ENCODE results near the gene SNX9. TPM values are rescaled to one million over a fixed set of nuclear protein-coding genes. Genes with fewer than 3 reads are reported as not detected.

Gene SNX9
- total RNA-seq = 33.6 and 40.0 TPM in 2 replicates

DNA sequence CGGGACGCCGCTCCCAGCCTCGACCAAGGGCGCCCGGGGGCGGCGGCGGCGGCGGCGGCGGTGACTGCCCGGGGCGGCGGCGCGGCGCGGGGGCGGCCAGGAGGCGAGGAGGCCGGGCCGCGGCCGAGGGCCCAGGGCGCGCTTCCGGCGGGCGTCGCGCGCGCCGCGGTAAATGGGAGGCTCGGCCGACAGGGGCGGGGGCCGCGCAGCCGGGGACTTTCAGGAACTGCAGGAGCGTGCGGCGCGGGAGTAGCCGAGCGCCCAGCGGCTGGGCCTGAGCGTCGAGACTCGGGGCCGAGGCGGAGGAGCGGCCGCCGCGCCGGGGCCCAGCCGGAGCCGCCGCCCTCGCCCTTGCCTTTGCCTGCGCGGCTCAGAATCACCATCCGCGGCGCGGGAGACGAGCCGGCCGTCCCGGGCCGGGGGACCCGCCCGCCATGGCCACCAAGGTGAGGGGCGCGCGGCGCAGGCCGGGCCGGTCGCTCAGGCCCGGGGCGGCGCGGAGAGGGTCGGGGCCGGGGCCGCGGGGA lies at the start of gene SNX9:
Gene SNX9, plus strand, starts transcription at position 246 of the 527 bp plus-strand sequence. Its CDS starts 189 bp downstream, at position 435.

DNA sequence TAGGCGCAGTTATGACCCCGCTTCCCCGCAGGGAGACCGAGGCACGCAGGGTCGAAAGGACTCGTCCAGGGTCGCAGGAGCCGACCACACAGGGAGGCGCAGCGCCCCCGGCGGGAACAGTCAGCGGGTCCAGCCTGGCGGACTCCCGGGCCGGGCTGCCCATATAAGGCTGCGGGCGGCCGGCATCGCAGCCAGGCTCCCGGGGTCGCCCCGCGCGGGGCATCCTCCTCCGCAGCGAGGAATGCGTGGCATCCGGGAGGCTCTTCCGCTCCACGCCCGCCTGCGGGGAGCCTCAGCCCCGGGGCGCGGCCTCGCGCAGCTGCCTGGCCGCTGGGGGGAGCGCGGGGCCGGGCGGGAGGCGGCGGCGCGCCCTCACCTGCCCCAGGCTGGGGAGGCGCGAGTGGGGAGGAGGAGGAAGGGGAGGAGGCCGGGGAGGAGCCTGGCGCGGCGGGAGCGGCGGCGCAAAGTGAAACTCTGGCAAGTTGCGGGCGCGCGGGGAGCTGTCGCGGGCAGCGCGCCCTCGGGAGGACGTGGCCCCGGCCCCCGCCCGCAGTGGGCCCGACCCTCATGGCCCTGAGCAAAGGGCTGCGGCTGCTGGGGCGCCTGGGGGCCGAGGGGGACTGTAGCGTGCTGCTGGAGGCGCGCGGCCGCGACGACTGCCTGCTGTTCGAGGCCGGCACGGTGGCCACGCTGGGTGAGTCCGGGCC lies 158.5 kb downstream of the SNX9 start, which contains the start of gene SYNJ2:
Gene SYNJ2, plus strand, starts transcription at position 469 of the 707 bp plus-strand sequence. Its CDS starts 99 bp downstream, at position 568.

Other genes starting within 250 kb of the SNX9 start
- gene SYNJ2, start 158.6 kb downstream of the SNX9 start, total RNA-seq = 68.5 and 70.4 TPM in 2 replicates